HT1080 (cell line): ENCODE results near the gene MAP3K7. TPM values are rescaled to one million over a fixed set of nuclear protein-coding genes. Genes with fewer than 3 reads are reported as not detected.
A peak's percentile ranks its signal among the peaks of the same experiment; 100 is the strongest.
"Not testable (repeated sequence)": the region's sequence is repeated elsewhere in the genome, so short reads cannot be mapped to it uniquely, and the experiment has no call there.

Experiments used
- DNase-seq: peaks from one replicate; pipeline ENCODE4 v3.0.0-alpha.2; 2015; ENCODE audit warnings: low read depth
- total RNA-seq: library from RNA; depleted of rRNA; stranded (reverse); fragments of >200 nt; shearing (Covaris generic); gene quantifications from 2 replicates; pipeline ENCODE4 v1.2.3, GENCODE V29; 2014

The MAP3K7 gene
- total RNA-seq, 1 experiment from 2014 or later = 38.8 TPM

DNA sequence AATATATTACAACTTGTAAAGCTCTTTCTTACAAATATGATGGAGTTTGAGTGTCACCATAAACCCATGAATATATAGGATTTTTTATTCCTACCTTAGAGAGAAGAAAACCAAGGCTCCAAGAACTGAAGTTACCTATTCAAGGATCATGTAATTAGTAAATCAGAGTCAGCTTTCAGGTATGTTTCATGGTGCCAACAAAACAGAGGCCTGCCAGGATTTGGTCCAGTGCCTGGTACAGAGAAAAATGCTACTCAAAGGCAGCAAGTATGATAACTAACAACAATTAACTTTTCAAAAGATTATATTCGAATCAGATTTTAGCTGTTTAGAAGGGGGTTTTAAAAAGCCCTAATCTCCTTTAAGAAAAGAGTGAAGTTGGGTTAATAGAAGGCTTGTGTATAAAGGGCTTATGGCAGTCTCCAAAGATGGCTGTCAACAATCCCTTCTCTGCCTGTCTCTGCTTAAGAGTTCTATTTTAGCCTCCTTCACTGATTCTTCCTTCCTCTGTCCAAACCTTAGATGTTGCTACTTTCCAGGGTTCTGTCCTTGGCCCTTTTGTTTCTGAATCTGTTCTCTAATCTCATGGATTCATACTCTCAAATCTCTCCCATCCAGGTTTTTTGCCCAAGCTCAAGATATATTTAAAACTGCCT, 7.8 kb downstream of the MAP3K7 start:
- DNase-seq = no peak

DNA sequence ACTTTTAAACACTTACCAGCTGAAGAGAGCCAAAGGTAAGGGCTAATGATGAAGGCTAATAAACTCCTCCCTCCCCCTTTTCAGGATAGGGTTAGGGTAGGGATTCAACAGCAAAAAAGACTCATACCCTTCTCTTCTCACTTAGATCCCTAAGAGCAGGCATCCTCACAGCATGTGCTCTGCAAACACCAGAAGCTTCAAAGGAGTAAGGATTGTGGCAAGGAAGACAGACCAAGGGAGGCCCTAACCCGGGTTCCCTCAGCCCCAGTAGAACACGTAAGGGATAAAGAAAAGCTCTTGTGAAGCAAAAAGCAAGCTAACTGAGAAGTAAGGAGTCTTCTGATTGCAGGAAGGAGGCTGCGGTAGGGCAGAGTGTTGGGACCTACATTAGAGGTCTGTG, 11.6 kb downstream of the MAP3K7 start:
- DNase-seq = no peak

DNA sequence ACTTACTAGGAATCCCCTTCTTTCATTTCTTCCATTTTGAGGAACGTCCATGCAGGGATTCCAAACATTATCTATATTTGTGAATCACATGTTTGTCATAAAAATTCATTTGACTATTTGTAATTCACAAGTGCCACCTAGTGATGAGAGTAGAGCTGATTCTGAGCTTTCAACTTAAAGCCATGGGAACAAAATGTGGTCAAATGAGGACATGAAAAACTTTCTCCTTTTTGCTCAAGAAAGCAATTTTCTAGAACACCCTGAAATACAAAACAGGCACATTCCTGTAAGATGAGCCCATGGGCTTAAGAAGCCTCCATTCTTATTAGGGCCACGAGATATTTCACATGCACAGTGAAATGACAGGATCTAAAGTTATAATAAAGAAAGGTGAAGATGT, 12.3 kb downstream of the MAP3K7 start:
- no peak for DNase-seq

DNA sequence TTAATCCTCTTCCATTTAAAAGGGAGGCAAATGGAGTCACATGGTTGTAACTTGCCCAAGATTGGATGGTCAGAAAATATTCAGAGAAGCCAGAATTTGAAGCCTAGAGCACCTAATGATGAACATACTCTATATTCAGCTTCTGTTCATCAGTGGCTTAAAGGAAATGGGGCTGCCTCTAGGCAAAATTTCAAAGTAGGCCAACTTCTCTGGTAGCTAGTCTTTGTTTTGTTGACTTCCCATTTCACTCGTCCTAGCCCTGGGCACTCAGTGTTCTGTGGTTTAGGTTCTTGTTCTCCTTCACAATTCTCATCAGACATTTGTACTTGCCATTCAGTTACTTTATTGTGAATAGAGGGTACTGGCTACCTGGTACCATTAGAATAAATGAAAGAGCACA, 13.2 kb downstream of the MAP3K7 start:
- no peak for DNase-seq

DNA sequence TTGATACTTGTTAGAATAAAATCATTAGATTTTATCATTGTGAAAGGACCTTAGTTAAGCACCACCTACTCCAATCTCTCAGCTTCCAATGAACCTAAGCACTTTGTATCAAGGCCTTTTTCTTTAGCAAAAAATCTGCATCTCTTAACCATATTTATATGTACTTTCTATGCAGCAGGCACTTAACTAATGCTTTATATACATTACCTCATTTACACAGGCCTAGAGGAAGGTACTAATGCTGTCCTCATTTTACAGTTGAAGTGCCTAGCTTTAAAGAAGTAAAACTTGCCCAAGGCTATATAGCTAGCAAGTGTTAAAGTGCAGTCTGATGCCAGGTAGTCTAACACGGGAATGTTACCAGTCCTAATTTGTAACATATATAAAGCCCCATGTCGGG, 14.0 kb downstream of the MAP3K7 start:
- no peak for DNase-seq

DNA sequence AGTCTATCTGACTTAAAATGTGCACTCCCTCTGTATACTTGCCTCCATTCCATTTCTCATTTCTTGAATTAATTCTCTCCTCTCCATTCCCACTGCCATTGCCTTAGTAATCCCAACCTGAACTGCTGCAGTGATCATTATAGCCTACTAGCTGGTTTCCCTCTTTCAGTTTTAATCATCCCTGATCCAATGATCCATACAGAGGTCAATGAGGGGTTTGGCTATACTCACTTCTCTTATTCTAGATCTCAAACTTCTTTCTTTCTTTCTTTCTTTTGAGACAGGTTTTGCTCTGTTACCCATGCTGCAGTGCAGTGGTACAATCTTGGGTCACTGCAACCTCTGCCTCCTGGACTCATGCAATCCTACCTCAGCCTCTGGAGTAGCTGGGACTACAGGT, 17.6 kb downstream of the MAP3K7 start:
- DNase-seq = no peak

DNA sequence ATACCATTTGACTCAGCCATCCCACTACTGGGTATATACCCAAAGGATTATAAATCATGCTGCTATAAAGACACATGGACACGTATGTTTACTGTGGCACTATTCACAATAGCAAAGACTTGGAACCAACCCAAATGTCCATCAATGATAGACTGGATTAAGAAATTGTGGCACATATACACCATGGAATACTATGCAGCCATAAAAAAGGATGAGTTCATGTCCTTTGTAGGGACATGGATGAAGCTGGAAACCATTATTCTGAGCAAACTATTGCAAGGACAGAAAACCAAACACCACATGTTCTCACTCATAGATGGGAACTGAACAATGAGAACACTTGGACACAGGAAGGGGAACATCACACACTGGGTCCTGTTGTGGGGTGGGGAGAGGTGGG, 19.2 kb downstream of the MAP3K7 start:
- not testable (repeated sequence) for DNase-seq

DNA sequence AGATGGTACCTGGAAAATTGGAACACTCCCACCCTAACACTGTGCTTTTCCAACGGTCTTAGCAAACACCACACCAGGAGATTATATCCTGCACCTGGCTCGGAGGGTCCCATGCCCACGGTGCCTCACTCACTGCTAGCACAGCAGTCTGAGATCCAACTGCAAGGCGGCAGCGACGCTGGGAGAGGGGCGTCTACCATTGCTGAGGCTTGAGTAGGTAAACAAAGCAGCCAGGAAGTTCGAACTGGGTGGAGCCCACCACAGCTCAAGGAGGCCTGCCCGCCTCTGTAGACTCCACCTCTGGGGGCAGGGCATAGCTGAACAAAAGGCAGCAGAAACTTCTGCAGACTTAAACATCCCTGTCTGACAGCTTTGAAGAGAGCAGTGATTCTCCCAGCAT, 24.5 kb downstream of the MAP3K7 start:
- DNase-seq = not testable (repeated sequence)

DNA sequence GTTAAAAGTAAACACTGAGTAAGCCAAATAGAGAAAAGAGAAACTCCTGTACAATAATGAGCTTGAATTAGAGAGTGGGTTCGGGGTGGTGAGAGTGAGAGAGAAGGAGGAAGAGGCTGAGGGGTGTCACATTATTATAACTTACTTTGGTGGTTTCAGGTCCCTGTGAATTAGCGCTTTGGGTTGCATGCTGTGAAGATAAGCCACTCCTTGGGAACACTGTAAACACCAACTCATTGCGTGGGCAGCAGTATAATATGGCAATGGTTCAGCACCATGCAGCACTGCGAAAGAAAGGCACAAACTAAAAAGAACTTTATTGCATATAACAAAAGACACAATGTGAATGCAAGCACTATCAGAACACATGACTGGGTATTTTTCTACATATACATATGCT, 26.9 kb downstream of the MAP3K7 start:
- no peak for DNase-seq

DNA sequence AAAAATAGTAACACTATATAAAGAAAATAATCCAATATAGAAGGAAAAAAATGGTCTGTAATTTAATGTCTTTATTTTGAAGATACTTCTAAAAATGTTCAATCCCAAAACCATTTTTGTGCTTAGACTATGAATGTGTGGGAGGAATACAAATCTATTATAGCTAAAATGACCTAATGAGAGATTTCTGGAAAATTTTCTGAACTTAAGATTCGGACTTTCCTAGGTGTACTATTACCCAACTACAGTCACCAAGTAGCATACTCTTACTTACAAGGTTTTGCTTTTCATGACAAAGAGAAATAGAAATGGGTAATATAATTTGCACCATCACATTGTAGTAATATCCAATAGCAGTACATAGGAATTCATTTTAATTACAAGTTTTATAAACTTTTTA, 29.9 kb downstream of the MAP3K7 start:
- no peak for DNase-seq

DNA sequence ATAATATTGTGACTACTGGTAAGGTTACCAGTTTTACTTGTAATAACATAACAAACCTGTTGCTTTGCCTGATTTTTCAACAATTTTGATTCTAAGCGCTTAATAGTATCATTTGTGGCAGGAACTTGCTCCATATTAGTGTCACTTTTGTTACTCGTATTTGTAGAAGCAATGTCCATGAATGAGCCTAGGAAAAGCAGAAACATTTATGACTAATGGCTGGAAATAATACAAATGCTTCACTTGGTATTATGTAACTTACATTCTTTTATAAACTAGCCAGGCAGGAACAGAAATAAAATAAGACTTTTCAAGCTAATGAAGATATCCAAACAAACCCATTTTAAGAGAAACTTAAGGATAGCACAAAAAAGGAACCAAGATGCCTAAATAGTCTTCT, 38.9 kb downstream of the MAP3K7 start:
- no peak for DNase-seq

DNA sequence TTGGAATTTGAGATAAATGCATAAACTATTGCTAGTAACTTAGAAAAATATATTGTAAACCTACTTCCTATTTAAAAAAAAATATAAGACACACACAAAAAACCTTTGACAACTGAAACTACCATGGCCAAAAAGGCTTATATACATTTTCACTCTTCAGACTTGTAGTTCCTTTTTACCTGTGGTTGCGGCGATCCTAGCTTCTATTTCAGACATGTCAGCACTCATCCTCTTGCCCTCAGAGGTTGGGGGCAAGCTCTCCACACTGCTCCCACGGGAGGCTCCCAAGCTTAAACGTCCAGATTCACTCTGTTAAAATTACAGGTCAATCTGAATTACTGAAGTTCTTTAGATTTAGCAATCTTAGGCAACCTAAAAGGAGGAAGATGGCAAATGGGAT, 39.8 kb downstream of the MAP3K7 start:
- DNase-seq = no peak

DNA sequence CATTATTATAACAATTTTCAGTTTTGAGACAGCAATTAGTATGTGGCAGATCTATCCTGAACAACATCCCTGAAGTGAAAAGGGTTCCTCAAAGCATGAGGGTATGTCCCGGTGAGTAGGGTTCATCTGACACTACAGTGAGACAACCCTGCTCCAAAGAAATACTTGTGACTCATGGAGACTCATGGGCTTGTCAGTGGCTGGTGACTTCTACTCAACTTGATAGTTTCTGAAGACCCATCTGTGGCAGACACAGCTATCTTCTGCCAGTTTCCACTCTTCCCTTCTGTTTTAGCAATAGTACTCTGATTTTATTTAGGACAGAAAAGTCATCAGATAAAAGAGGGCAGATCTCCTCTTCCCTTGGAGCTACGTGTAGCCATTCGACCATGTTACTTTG, 41.4 kb downstream of the MAP3K7 start:
- peak; percentile 44 for DNase-seq

DNA sequence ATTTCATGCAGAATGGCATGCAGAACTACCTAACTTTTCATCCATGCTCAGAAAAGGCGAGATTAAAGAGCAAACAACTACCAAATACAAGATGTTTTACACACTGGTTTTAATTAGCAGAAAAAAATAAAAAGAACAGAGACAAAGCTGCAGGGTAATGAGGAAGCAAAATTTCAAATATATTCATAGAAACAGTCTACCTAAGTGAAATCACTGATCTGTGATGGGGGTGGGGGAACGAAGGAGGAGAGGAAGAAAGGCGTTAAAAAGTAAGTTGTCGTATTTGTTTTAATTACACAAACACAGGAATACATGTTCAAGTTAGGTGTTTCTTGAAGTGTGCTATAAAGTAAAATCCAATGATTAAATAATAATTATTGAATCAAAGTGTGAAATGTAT, 42.1 kb downstream of the MAP3K7 start:
- DNase-seq = no peak

DNA sequence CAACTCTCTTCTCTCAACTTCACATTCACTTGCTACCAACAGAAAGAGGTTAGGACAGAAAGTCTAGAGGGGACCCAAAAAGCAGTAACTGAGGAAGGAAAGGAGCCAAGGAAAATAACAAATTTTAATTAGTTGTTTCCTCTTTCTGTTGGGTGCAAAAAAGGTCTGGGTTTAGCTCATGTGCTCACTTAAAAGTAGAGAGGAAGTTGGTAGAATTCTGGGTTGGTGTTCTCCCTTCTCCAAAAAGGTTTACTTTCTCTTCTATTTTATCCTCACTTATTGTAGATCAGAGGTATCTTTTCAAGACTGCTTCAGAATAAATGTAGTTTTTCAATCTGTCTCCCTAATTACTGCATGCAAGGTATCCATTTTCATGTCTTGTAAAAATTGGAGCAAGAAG, 42.8 kb downstream of the MAP3K7 start:
- no peak for DNase-seq

DNA sequence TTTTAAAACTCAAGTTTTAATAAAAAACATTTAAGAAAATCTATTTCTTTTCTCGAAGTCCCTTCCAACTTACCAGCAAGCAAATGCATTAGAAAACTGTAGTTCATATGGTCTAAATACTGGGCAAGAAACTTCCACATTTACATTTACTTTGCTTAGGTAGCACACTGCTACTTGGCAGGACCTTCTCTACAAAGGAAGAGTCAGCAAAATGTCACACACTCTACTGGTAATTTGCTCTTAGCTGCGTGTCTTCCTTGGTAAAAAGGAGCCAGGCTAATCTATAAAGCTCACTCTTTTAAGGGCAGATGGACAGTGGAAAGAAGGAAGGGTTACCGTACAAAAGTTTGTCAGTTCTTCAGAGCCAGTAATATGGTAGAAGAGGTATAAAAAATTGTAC, 45.7 kb downstream of the MAP3K7 start:
- no peak for DNase-seq

DNA sequence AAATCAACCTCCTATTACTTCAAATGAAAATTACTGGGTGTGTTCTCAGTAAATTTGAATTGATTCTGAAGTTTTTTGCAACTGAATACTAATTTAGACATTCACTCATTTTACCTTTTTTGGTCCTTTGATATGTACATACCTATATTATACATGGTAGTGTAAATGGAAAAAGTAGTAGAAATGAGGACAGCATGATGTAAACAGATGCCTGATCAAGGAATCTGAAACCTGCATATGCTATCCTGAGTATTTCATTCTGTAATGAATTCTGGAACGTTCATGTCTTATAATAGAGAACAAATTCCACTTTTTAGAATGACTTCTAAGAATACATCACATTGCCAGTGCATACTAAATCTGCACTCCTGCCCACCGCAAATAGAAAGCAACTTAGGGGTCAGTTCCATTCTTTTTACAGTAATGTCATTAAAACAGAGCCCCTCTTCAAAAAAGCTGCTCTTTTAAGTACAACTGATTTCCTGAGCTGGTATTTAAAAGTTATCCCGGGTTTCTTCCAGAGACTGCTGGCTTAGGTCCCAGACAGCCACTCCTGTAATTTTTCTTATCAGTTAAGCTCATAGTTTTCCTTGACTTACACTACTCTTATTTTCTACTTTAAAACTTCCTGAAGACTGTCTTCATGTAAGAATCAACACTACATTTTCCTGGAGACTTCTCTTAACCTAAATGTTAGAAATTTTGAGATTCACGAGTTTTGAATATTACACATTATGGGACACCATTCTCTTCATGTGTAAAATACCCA, 48.4 kb downstream of the MAP3K7 start:
- DNase-seq = no peak

DNA sequence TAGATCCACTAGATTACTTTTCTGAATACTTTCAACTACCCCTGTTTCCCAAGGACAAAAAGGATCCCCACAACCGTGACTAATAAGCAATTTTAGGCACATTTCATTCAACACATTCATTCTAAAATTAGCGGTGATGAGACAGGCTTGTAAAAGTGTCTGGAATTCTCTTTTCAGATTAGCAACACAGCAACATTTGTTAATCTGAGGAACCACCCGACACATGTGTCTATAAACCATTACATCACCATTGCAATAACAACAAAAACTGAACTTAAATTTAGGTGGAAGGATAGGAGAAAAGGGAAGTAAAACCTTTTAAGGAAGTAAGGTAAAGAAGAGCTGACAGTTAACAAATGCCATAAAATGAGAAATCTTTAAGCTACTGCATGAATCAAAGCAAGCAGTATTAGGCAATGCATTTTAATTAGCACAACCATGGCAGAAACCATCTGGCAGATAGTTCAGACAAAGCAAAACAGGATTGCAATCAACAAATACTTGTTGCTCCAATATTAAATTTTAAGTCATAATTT, 49.1 kb downstream of the MAP3K7 start:
- no peak for DNase-seq

DNA sequence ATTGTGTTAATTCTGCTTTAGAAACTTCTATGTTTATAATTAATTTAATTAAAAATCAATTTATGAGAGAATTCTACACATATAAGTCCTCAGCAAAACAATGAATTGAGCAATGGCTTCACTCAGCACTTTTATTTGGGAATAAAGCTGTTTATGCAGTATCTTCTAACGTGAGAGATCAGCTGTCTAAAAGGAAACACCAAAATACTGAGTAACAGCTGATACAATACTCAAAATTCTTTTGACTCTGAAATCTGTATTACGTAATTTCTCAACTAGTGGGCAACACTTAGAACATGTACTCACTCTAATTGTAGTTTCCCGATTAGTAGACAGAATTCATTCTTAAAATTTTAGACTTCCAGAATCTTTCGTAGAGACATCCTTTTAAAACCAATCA, 49.8 kb downstream of the MAP3K7 start:
- no peak for DNase-seq

DNA sequence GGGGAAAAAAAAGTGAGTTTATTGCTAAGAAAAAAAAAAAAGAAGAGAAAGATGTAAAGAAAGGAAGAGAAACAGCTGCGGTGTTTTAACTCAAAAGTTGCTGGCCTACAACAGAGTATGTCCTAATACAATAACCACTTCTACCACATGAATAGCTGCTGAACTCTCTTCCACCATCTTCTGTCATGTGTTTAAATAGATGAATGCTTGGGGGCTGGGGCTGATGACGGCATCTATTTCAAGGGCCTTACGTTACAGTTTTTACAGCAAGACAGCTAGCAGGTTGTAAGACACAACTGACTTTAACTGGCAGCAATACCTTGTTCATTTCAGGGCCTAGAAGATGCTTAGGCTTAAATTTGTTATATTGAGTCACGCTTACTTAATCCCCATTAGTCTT, 50.4 kb downstream of the MAP3K7 start:
- no peak for DNase-seq

DNA sequence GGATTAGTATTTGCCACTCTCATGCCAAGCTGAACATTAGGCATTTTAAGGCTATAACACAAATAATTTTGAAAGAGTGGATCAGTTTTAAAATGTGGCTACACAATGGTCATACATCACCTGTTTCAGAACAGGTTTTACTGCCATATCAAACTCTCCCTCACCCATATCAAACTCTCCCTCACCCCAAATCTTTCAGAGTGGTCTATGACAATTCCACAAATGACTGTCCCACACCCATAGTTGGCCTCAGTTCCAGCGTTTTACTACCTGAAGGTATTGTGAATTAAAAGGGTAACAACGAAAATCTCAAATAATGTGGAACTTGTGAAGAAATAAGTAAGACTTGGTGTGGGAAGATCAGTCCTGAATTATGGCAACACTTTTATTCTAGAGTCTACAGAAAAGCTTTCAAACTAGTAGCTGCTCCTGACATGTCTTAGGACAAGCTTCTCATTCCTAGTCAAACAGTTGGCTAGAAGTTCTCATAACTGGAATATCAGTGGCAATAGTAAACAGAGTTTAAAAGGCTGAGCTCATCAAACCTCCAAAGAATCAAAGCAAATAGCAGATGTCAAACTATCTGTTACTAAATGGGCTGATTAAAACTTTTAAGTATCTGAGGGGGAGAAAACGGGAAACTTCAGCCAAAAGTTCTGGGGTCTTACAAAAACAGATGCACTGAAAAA, 52.4 kb downstream of the MAP3K7 start:
- DNase-seq = no peak

DNA sequence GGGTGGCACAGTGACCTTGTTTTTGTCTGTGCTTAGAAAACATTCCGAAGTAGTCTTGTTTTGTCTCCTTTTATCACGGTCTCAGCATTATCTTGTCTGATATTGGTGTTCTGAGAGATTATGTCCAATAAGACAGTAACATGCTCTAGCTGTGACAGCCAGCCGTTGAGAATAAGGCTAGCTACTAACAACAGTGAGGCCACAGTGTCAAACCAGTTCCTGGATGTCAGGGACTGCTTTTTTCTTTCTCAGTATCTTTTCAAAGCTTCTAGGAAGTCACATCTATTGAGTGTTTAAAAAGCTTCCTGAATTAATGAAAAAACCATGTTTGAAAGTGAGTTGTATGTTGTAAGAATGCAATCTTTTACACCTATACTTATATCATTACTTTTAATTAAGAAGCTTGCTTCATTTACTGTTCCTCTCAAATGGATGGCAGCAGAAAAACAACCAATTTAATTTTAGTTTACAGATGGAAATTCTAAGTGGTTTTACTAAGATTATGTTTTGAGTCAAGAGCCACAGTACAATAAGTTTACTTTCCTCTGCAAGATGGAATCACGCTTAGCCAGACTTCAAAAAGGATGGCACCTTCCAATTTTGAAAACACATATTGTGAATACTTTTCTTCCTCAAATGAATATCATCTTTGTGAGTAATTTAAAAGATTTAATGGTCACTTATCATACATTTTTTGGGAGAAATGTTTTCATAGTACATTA, 53.1 kb downstream of the MAP3K7 start:
- DNase-seq = no peak
